Measurements from ENCODE around the gene ZNF598. TPM values are rescaled to one million over a fixed set of nuclear protein-coding genes. Genes with fewer than 3 reads are reported as not detected.

Gene ZNF598
- total and polyA plus RNA-seq, 4 donors: 2.7 to 28.4 (median 16.2) TPM

GRCh38 chr16:2015947-2016208, 6.3 kb upstream of the ZNF598 start:
- 86% methylated on average over 7 of the region's 7 CpGs for WGBS
- no peak overlapping the region for H3K27ac ChIP-seq (ENCODE audit: low read depth in 1 of 2, low read length in 2 of 2)
- TF ChIP-seq HNF4A (conservative IDR thresholded peaks at IDR 0.05) (no peak), JUND (IDR thresholded peaks at IDR 0.05) (no peak), GABPA (IDR thresholded peaks at IDR 0.05 in 1 of 2, conservative IDR thresholded peaks at IDR 0.05 in 1 of 2) (no peak), NR2F2 (IDR thresholded peaks at IDR 0.05) (no peak), EGR1 (IDR thresholded peaks at IDR 0.05; ENCODE audit: low read depth in 2 of 2) (no peak), RAD21 (IDR thresholded peaks at IDR 0.05) (no peak), SP1 (IDR thresholded peaks at IDR 0.05) (no peak), HNF4G (IDR thresholded peaks at IDR 0.05) (no peak), FOXA2 (IDR thresholded peaks at IDR 0.05) (no peak), RXRA (IDR thresholded peaks at IDR 0.05) (no peak), FOXA1 (IDR thresholded peaks at IDR 0.05) (no peak), YY1 (IDR thresholded peaks at IDR 0.05) (no peak)
- TF ChIP-seq, protein P1, sequence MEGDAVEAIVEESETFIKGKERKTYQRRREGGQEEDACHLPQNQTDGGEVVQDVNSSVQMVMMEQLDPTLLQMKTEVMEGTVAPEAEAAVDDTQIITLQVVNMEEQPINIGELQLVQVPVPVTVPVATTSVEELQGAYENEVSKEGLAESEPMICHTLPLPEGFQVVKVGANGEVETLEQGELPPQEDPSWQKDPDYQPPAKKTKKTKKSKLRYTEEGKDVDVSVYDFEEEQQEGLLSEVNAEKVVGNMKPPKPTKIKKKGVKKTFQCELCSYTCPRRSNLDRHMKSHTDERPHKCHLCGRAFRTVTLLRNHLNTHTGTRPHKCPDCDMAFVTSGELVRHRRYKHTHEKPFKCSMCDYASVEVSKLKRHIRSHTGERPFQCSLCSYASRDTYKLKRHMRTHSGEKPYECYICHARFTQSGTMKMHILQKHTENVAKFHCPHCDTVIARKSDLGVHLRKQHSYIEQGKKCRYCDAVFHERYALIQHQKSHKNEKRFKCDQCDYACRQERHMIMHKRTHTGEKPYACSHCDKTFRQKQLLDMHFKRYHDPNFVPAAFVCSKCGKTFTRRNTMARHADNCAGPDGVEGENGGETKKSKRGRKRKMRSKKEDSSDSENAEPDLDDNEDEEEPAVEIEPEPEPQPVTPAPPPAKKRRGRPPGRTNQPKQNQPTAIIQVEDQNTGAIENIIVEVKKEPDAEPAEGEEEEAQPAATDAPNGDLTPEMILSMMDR (IDR thresholded peaks at IDR 0.05; ENCODE audit: low read depth, low read length, missing input control): no peak
- TF ChIP-seq, protein P2, sequence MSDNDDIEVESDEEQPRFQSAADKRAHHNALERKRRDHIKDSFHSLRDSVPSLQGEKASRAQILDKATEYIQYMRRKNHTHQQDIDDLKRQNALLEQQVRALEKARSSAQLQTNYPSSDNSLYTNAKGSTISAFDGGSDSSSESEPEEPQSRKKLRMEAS (IDR thresholded peaks at IDR 0.05): no peak
- TF ChIP-seq, protein P3, sequence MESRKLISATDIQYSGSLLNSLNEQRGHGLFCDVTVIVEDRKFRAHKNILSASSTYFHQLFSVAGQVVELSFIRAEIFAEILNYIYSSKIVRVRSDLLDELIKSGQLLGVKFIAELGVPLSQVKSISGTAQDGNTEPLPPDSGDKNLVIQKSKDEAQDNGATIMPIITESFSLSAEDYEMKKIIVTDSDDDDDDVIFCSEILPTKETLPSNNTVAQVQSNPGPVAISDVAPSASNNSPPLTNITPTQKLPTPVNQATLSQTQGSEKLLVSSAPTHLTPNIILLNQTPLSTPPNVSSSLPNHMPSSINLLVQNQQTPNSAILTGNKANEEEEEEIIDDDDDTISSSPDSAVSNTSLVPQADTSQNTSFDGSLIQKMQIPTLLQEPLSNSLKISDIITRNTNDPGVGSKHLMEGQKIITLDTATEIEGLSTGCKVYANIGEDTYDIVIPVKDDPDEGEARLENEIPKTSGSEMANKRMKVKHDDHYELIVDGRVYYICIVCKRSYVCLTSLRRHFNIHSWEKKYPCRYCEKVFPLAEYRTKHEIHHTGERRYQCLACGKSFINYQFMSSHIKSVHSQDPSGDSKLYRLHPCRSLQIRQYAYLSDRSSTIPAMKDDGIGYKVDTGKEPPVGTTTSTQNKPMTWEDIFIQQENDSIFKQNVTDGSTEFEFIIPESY (IDR thresholded peaks at IDR 0.05): no peak
- TF ChIP-seq, protein P4, sequence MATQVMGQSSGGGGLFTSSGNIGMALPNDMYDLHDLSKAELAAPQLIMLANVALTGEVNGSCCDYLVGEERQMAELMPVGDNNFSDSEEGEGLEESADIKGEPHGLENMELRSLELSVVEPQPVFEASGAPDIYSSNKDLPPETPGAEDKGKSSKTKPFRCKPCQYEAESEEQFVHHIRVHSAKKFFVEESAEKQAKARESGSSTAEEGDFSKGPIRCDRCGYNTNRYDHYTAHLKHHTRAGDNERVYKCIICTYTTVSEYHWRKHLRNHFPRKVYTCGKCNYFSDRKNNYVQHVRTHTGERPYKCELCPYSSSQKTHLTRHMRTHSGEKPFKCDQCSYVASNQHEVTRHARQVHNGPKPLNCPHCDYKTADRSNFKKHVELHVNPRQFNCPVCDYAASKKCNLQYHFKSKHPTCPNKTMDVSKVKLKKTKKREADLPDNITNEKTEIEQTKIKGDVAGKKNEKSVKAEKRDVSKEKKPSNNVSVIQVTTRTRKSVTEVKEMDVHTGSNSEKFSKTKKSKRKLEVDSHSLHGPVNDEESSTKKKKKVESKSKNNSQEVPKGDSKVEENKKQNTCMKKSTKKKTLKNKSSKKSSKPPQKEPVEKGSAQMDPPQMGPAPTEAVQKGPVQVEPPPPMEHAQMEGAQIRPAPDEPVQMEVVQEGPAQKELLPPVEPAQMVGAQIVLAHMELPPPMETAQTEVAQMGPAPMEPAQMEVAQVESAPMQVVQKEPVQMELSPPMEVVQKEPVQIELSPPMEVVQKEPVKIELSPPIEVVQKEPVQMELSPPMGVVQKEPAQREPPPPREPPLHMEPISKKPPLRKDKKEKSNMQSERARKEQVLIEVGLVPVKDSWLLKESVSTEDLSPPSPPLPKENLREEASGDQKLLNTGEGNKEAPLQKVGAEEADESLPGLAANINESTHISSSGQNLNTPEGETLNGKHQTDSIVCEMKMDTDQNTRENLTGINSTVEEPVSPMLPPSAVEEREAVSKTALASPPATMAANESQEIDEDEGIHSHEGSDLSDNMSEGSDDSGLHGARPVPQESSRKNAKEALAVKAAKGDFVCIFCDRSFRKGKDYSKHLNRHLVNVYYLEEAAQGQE (IDR thresholded peaks at IDR 0.05): no peak

More at GRCh38 chr16:2015947-2016208, 6.3 kb upstream of the ZNF598 start:
- no peaks in the 10 kb centered on the region for H3K9me3 ChIP-seq (ENCODE audit: control insufficient read depth in 4 of 4, low read length in 3 of 4)
- no peak overlapping the region for H3K9ac ChIP-seq (ENCODE audit: low read depth in 1 of 2, low read length in 2 of 2)
- no peak overlapping the region for H3K4me3 ChIP-seq (ENCODE audit: low read depth in 1 of 3, low read length in 3 of 3)
- no peaks in the 10 kb centered on the region for H3K27me3 ChIP-seq (ENCODE audit: control insufficient read depth in 4 of 4, insufficient read depth in 4 of 4, low read length in 3 of 4)
- H3K4me1 ChIP-seq (ENCODE audit: control insufficient read depth in 4 of 4, insufficient read depth in 4 of 4, low read length in 3 of 4): peaks cover 8 to 16% (median 12%) of the 10 kb centered on the region in 4 donors
- DNase-seq (ENCODE audit: low spot score): no peak
- no peaks in the 10 kb centered on the region for H3K36me3 ChIP-seq (ENCODE audit: control insufficient read depth in 4 of 4, insufficient read depth in 3 of 4, low read depth in 1 of 4, low read length in 3 of 4)
